HUES64 (cell line): ENCODE data around the gene KYAT1.

Experiments used
- H3K27ac ChIP-seq: 2 replicates; pipeline ENCODE4 v1.7.0; 2013; ENCODE audit warnings: low read depth, low read length, inconsistent platforms
- H3K27me3 ChIP-seq: 2 replicates; pipeline ENCODE4 v1.6.1; 2013; ENCODE audit warnings: mild to moderate bottlenecking, low read length; ENCODE audit not compliant: insufficient read depth
- H3K36me3 ChIP-seq: 2 replicates; pipeline ENCODE4 v1.6.1; 2013; ENCODE audit warnings: mild to moderate bottlenecking, low read length; ENCODE audit not compliant: insufficient read depth
- H3K4me1 ChIP-seq: 2 replicates; pipeline ENCODE4 v1.6.1; 2013; ENCODE audit warnings: mild to moderate bottlenecking, low read length, moderate library complexity; ENCODE audit not compliant: insufficient read depth
- H3K4me3 ChIP-seq: 2 replicates; pipeline ENCODE4 v1.5.1; 2013; ENCODE audit warnings: mild to moderate bottlenecking, low read length, moderate library complexity
- H3K9ac ChIP-seq: 2 replicates; pipeline ENCODE4 v1.6.1; 2013; ENCODE audit warnings: mild to moderate bottlenecking, low read depth, low read length
- H3K9me3 ChIP-seq: 2 replicates; pipeline ENCODE4 v1.6.1; 2013; ENCODE audit warnings: low read depth, low read length; ENCODE audit not compliant: insufficient read depth
- WGBS: fragments of 150-250, 120-280 bp; methylation state at CpG from one replicate; pipeline ENCODE4 v1.1.7; 2013; ENCODE audit warnings: missing lambda C conversion rate; 5-methylcytosine and 5-hydroxymethylcytosine counted together

KYAT1 gene

GRCh38 chr9:128788445-128788844, 93.3 kb downstream of the KYAT1 start:
- H3K27me3 ChIP-seq = no peaks in the 10 kb centered on the region
- peak overlapping the region; percentile 99 for H3K4me3 ChIP-seq
- 94% methylated on average over 1 of the region's 1 CpG for WGBS
- H3K9ac ChIP-seq = peak overlapping the region; percentile 76; the same call in 1 of the 2 replicates
- H3K36me3 ChIP-seq = peaks cover 36% of the 10 kb centered on the region
- H3K9me3 ChIP-seq = no peaks in the 10 kb centered on the region
- peaks cover 7% of the 10 kb centered on the region; the same call in 1 of the 2 replicates for H3K4me1 ChIP-seq
- H3K27ac ChIP-seq = no peak overlapping the region

GRCh38 chr9:128787659-128788058, 94.1 kb downstream of the KYAT1 start:
- 25% methylated on average over 6 of the region's 7 CpGs for WGBS
- Histone ChIP-seq H3K36me3 (peaks cover 28% of the 10 kb centered on the region), H3K4me1 (peaks cover 7% of the 10 kb centered on the region; the same call in 1 of the 2 replicates), H3K27me3 (no peaks in the 10 kb centered on the region), H3K9ac (peak overlapping the region; percentile 76), H3K9me3 (no peaks in the 10 kb centered on the region), H3K4me3 (peak overlapping the region; percentile 99), H3K27ac (0 out of 2 replicates have a peak overlapping the region, but pooled peaks have one; percentile 9)

GRCh38 chr9:128786681-128787601, 94.8 kb downstream of the KYAT1 start, which contains the start of gene TBC1D13:
Gene TBC1D13 (plus strand): TSS chr9:128787253. CDS start chr9:128787354, 101 bp downstream.
- Histone ChIP-seq H3K9ac (peak within 1 kb of the TSS; percentile 76), H3K4me1 (peaks cover 7% of the 10 kb centered on the region; the same call in 1 of the 2 replicates), H3K27me3 (no peaks in the 10 kb centered on the region), H3K4me3 (peak within 1 kb of the TSS; percentile 99), H3K9me3 (no peaks in the 10 kb centered on the region), H3K36me3 (peaks cover 21% of the 10 kb centered on the region), H3K27ac (peak within 1 kb of the TSS; percentile 65; the same call in 1 of the 2 replicates)
- WGBS = 9% methylated on average over 64 of the region's 64 CpGs

GRCh38 chr9:128785427-128785826, 96.3 kb downstream of the KYAT1 start:
- no peaks in the 10 kb centered on the region for H3K27me3 ChIP-seq
- 91% methylated on average over 5 of the region's 6 CpGs for WGBS
- H3K4me1 ChIP-seq = peaks cover 7% of the 10 kb centered on the region; the same call in 1 of the 2 replicates
- peaks cover 6% of the 10 kb centered on the region for H3K36me3 ChIP-seq
- no peaks in the 10 kb centered on the region for H3K9me3 ChIP-seq
- no peak overlapping the region for H3K9ac ChIP-seq
- H3K27ac ChIP-seq = no peak overlapping the region
- H3K4me3 ChIP-seq = no peak overlapping the region
